Fibroblast of gingiva (primary cell): ENCODE measurements around the gene PCDHGC4.

Source experiments
- DNase-seq: peaks from one replicate; pipeline ENCODE4 v3.0.0-alpha.2; 2011; ENCODE audit warnings: low read depth

PCDHGC4 gene

DNA sequence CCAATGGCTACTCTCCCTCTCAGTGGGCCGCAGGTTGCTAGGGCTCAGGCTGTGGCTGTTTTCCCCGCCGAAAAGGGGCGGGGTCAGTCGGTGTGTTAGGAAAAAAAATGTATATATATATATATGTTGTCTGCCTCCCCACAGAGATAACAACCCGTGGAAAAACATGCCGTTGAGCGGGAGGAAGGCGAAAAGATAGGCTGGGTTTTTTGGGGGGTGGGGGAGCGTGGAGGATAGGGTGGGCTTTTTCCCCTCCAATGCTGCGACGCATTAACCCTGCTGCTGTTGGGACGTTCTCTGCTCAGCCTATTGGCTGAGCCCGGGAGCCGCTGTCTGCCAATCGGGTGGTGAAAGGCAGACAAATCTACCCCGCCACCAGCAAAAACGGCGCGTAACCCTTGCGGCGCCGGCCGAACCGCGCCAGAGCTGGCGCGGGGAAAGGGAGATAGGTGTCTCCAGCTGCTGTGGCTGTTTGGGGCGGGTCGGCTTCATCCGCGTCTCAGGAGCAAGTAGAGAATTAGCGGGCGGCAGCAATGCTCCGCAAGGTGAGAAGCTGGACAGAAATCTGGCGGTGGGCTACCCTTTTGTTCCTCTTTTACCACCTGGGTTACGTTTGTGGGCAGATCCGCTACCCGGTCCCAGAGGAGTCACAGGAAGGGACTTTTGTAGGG is at the start of gene PCDHGC4:
Gene PCDHGC4, plus strand, starts transcription at position 390 of the 671 bp plus-strand sequence. Its CDS starts 144 bp downstream, at position 534.
- DNase-seq = no peak

DNA sequence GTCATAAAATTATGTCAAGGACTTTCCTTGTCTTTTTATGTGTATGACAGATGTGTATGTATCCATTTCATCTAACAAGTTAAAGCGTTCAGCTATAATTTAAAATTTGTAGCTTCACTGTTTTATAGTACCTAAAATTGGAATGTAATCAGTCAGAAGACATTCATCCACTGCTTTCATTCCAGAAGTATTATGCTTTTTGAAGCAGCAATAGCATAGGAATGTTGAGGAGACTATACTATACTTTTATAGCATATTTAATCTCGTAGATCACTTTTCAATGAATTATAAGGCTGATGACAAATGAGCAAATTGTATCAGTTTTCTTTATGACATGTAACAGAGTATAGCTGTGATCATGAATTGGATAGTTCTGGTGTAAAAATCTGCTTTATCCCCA is 47.6 kb upstream of the PCDHGC4 start:
- DNase-seq = no peak

DNA sequence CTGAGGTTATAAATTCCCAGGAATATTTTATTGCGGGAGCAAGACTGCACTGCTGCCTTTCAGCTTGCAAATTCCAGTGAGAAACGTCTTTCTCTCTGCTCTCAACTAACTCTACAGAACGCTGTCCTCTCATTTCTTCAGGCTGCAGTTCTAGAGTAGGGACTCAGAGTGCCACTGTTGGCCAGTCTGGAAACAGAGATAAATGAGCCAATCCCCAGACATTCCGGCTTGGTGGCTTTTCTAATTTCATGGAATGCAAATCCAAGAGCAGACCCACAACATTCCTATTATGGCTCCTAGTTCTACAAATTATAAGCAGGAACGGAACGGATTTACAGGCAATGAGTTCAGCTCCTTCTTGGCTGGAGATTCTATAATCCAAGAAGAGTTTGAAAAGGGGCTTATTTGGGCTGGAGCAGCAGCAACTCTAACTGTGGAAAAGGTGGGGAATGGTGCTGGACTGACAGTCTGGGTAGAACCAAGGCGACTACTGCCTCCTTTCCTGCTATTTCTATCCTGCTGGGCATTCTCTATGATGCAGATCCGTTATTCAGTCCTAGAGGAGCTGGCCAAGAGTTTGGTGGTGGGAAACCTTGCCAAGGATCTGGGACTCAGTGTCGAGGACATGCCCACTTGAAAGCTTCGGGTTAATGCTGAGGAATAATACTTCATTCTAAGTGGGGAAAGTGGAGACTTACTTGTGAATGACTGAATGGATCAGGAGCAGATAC is 45.3 kb upstream of the PCDHGC4 start:
- DNase-seq = no peak

DNA sequence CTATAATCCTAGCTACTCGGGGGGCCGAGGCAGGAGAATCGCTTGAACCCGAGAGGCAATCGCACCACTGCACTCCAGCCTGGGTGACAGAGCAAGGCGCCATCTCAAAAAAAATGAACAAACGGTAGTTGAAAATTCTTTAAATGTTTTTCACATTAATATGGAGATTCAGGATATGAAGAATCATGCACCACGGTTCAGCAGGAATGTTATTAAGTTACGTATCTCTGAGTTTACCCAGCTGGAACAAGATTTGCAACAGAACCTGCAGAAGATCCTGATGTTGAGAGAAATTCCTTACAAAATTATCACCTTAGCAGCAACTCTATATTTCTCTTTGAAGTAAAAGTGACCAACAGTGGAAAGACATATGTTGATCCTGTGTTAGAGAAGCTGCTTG is 44.5 kb upstream of the PCDHGC4 start:
- no peak for DNase-seq

DNA sequence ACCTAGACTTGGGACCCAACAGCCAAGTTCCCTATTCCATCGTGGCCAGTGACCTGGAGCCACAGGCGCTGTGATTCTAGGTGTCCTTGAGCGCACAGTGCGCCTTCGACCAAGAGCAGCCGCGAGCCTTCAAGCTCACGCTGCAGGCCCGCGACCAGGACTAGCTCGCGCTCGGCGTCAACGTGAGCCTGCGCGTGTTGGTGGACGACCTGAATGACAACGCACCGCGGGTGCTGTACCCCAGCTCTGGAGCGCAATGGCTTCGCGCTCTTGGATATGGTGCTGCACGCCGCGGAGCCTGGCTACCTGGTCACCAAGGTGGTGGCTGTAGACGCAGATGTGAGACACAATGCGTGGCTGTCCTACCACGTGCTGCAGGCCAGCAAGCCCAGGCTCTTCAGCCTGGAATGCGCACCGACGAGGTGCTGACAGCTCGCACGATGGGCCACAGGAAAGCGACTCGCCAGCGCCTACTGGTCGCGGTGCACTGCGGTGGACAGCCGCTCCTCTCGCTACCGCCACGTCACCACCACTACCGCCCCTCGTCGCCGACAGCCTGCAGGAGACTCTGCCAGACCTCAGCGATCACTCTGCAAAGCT is 43.2 kb upstream of the PCDHGC4 start:
- DNase-seq = no peak

DNA sequence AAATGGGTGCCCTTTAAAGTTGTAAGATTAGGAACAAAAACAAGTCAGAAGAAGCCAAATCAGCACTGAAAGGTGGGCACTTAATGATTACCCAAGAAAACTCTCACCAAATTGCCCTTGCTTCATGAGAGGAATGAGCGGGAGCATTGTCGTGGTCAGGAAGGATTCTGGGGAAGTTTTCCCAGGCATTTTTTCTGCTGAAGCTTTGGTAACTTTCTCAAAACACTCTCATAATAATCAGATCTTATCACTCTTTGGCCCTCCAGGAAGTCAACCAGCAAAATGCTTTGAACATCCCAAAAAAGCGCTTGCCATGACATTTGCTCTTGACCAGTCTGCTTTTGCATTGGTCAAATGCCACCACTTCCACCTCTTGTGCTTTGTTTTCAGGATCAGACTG is 19.5 kb upstream of the PCDHGC4 start:
- no peak for DNase-seq

DNA sequence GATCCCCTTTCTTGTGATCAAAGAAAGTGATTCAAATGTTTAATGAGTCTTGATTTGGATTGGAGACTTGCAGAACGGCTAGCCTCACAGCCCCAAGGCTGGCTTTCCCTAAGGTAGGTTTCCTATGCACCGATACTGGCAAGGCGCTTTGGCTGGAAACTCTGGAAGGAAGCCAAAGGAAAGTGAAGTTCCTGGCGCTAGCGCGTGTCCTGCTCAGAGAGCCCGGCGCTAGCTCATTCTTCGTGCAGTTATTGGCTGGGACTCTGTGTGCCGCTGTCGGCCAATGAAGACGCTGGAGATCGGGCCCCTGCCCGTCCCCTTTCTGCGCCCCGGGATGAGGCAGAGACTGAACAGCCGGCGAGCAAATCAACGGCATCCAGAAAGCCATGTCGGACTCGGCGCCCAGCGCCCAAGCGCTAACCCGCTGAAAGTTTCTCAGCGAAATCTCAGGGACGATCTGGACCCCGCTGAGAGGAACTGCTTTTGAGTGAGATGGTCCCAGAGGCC is 9.2 kb upstream of the PCDHGC4 start, which contains the start of gene PCDHGC3:
Gene PCDHGC3, plus strand, starts transcription at position 342 of the 507 bp plus-strand sequence. Its CDS starts 151 bp downstream, at position 493.
- peak; percentile 94 for DNase-seq

DNA sequence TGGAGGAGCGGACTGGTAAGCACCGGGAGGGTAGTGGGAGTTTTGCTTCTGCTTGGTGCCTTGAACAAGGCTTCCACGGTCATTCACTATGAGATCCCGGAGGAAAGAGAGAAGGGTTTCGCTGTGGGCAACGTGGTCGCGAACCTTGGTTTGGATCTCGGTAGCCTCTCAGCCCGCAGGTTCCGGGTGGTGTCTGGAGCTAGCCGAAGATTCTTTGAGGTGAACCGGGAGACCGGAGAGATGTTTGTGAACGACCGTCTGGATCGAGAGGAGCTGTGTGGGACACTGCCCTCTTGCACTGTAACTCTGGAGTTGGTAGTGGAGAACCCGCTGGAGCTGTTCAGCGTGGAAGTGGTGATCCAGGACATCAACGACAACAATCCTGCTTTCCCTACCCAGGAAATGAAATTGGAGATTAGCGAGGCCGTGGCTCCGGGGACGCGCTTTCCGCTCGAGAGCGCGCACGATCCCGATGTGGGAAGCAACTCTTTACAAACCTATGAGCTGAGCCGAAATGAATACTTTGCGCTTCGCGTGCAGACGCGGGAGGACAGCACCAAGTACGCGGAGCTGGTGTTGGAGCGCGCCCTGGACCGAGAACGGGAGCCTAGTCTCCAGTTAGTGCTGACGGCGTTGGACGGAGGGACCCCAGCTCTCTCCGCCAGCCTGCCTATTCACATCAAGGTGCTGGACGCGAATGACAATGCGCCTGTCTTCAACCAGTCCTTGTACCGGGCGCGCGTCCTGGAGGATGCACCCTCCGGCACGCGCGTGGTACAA is 8.5 kb upstream of the PCDHGC4 start:
- DNase-seq = peak; percentile 82

DNA sequence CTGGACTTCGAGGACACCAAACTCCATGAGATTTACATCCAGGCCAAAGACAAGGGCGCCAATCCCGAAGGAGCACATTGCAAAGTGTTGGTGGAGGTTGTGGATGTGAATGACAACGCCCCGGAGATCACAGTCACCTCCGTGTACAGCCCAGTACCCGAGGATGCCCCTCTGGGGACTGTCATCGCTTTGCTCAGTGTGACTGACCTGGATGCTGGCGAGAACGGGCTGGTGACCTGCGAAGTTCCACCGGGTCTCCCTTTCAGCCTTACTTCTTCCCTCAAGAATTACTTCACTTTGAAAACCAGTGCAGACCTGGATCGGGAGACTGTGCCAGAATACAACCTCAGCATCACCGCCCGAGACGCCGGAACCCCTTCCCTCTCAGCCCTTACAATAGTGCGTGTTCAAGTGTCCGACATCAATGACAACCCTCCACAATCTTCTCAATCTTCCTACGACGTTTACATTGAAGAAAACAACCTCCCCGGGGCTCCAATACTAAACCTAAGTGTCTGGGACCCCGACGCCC is 7.7 kb upstream of the PCDHGC4 start:
- no peak for DNase-seq

DNA sequence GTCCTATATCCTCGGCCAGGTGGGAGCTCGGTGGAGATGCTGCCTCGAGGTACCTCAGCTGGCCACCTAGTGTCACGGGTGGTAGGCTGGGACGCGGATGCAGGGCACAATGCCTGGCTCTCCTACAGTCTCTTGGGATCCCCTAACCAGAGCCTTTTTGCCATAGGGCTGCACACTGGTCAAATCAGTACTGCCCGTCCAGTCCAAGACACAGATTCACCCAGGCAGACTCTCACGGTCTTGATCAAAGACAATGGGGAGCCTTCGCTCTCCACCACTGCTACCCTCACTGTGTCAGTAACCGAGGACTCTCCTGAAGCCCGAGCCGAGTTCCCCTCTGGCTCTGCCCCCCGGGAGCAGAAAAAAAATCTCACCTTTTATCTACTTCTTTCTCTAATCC is 7.0 kb upstream of the PCDHGC4 start:
- DNase-seq = no peak

DNA sequence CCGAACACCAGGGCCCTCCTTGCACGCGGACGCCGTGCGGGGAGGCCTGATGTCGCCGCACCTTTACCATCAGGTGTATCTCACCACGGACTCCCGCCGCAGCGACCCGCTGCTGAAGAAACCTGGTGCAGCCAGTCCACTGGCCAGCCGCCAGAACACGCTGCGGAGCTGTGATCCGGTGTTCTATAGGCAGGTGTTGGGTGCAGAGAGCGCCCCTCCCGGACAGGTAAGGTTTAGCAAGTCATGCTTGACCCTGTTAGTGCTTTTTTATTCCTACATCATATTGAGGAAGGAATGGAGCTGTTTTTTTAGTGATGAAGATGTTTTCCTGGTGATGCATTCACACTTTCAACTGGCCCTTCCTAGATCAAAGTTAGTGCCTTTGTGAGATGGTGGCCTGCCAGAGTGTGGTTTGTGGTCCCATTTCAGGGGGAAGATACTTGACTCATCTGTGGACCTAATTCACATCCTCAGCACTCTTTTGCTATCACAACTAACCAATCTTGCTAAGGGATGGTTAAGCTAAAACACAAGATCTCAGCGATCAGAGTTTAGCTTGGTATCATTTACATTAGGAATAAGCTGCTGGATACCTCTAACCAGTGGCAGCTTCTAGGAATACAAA is 6.4 kb upstream of the PCDHGC4 start:
- no peak for DNase-seq

DNA sequence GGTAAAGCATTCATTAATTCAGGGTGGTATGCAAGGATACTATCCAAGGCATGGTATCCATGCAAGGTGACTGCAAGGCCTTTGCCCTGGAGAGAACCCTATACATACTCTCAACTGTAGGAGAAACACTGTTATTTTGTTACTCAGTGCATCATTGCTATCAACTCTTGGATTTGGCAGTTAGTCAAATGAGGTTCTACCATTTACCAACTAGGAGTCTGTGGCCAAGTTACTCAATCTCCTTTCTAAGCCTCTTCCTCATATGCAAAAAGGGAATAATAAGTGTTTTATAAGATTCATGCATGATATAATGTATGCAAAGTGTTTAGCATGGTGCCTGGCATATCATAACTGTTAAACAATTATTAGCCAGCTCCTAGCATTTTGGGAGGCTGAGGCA is 5.1 kb upstream of the PCDHGC4 start:
- peak; percentile 34 for DNase-seq

DNA sequence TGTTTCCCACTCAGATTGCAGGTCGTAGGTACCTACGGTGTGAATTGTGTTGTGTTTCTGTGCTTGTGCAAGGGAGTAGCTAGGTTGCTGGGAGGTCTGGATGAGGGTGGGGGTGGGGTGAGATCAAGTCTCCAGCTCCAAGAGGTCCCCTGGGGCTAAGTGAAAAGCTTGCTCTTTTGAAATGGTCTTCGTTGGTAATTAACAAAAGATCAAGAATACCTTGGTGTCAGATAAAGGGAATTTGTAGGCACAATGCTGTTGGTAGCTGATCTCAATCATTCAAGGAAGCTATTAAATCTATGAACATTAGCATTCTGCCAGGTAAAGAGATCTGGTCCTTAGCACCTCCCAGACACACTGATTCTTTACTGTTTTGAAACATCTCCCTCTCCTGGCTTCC is 928 bp upstream of the PCDHGC4 start:
- DNase-seq = no peak

DNA sequence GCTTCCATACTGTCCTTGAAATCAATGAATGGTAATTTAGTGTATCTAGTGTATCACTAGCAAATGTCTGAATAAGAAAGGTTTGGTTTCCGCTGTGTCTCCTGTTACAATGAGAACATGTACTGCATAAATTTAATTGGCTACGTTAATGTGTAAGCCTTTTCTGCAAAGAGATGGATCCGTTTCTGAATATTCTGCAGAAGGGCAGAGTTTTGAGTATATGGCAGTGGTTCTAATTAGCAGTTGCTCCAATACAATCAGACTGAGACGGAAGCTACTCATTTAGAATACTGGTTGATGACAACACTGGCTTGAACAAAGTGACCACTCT is 555 bp upstream of the PCDHGC4 start:
- DNase-seq = no peak

DNA sequence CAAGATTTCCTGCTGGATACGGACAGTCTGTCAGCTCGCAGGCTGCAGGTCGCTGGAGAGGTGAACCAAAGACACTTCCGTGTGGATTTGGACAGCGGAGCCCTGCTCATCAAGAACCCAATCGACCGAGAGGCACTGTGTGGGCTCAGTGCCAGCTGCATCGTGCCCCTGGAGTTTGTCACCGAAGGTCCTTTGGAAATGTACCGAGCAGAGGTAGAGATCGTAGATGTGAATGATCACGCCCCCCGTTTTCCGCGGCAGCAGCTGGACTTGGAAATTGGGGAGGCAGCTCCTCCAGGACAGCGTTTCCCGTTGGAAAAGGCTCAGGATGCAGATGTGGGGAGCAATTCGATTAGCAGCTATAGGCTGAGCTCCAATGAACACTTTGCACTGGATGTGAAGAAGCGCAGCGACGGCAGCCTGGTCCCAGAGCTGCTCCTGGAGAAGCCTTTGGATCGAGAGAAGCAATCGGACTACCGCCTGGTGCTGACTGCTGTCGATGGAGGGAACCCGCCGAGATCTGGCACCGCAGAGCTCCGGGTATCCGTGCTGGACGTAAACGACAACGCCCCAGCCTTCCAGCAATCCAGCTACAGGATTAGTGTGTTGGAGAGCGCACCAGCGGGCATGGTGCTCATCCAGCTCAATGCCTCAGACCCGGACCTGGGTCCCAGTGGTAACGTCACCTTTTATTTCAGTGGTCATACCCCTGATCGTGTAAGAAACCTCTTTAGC is 658 bp downstream of the PCDHGC4 start:
- no peak for DNase-seq

DNA sequence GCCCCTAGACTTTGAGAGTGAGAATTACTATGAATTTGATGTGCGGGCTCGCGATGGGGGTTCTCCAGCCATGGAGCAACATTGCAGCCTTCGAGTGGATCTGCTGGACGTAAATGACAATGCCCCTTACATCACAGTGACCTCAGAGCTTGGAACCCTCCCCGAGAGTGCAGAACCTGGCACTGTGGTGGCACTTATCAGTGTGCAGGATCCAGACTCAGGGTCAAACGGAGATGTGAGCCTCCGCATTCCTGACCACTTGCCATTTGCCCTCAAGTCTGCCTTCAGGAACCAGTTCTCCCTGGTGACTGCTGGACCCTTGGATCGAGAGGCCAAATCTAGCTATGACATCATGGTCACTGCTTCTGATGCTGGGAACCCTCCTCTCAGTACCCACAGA is 1.3 kb downstream of the PCDHGC4 start:
- DNase-seq = no peak

DNA sequence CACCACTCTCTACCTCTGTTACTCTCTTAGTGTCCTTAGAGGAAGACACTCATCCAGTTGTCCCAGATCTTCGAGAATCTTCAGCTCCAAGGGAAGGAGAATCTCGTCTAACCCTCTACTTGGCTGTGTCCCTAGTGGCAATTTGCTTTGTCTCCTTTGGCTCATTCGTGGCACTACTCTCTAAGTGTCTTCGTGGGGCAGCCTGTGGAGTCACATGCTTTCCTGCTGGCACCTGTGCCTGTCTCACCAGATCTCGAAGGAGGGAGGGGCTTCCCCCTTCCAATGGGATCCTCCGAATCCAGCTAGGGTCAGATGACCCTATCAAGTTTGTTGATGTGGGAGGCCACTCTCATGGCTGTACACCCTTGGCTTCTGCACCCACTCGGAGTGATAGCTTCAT is 2.3 kb downstream of the PCDHGC4 start:
- DNase-seq = no peak

DNA sequence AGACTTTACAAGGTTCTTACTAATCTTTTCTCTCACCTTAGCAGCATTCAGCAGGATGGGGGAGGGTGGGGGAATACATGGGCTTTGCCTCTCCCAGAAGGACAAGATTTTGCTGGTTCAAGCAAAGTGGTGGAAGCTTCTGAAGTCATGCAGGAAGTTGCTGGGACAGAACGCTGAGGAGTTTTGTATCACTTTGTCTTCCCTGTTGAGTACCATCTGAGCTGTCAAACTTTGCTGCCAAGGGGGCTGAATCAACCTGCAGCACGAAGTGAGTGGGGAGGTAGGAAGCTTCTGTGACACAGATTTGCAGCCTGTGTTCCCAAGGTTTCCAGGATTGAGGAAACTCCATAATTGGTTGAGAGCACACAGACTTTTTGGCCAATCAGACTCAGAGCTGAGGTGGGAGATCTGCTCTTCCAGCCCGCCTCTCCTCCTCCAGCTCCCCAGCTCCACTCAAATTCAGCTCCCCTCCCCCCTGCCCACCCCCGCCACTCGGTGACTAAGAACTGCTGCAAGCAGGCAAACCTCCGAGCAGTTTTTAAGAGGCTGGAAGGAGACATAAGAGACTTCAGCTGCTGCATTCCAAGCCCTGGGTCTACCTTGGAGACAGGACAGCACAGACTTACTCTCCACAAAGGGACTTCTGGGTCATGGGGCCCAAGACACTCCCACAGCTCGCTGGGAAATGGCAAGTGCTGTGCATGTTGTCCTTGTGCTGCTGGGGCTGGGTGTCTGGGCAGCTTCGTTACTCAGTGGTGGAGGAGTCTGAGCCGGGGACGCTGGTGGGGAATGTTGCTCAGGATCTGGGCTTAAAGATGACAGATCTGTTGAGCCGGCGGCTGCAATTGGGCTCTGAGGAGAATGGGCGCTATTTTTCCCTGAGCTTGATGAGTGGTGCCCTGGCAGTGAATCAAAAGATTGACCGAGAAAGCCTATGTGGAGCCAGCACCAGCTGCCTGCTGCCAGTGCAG is 4.0 kb downstream of the PCDHGC4 start, which contains the start of gene PCDHGC5:
Gene PCDHGC5, plus strand, starts transcription at position 491 of the 971 bp plus-strand sequence. Its CDS starts 160 bp downstream, at position 651.
- peak; percentile 22 for DNase-seq

DNA sequence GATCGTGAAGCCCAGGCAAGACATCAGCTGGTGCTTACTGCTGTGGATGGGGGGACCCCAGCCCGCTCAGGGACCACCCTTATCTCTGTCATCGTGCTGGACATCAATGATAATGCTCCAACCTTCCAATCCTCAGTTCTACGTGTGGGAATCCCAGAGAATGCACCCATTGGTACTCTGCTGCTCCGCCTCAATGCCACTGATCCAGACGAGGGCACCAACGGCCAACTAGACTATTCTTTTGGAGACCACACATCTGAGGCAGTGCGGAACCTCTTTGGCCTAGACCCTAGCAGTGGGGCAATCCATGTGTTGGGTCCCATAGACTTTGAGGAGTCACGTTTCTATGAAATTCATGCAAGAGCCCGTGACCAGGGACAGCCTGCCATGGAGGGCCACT is 5.0 kb downstream of the PCDHGC4 start:
- DNase-seq = no peak

DNA sequence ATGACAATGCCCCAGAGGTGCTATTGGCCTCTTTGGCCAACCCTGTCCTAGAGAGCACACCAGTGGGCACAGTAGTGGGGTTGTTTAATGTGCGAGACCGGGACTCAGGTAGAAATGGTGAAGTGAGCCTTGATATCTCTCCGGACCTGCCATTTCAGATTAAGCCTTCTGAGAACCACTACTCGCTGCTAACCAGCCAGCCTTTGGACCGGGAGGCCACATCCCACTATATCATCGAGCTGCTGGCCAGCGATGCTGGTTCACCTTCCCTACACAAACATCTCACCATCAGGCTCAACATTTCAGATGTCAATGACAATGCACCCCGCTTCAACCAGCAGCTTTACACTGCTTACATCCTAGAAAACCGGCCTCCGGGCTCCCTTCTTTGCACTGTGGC is 5.4 kb downstream of the PCDHGC4 start:
- no peak for DNase-seq
